Upper lobe of left lung (tissue), 6 donors: ENCODE results near the gene CCDC51. TPM values are rescaled to one million over a fixed set of nuclear protein-coding genes. Genes with fewer than 3 reads are reported as not detected.
A peak's percentile ranks its signal among the peaks of the same experiment; 100 is the strongest.
"Not testable (repeated sequence)": the region's sequence is repeated elsewhere in the genome, so short reads cannot be mapped to it uniquely, and the experiment has no call there.

Experiments
- ATAC-seq, 2 donors: fragments of 200-7000 bp; cut with Tn5 transposase; one replicate each; pipeline ENCODE4 v1.9.1; 2022; ENCODE audit warnings: mild to moderate bottlenecking in 2 of 2, moderate library complexity in 2 of 2; ENCODE audit not compliant: low FRiP score in 2 of 2
- DNase-seq, 2 donors: peaks; one replicate each; pipeline ENCODE4 v3.0.0-alpha.2; 2019 to 2020
- H3K27ac ChIP-seq, 4 donors: fragments of 200-600 bp; sonication (generic); one replicate each; pipeline ENCODE4 v1.5.1; 2016 to 2019
- H3K27me3 ChIP-seq, 4 donors: fragments of 200-600 bp; sonication (generic); one replicate each; pipeline ENCODE4 v1.5.1; 2017 to 2019
- H3K36me3 ChIP-seq, 4 donors: fragments of 200-600 bp; sonication (generic); one replicate each; pipeline ENCODE4 v1.5.1; 2016 to 2019
- H3K4me1 ChIP-seq, 4 donors: fragments of 200-600 bp; sonication (generic); one replicate each; pipeline ENCODE4 v1.5.1; 2018 to 2019
- H3K4me3 ChIP-seq, 4 donors: fragments of 200-600 bp; sonication (generic); one replicate each; pipeline ENCODE4 v1.5.1; 2017 to 2019; ENCODE audit warnings: mild to moderate bottlenecking in 2 of 4, moderate library complexity in 1 of 4
- H3K9me3 ChIP-seq, 4 donors: fragments of 200-600 bp; sonication (generic); one replicate each; pipeline ENCODE4 v1.5.1; 2018 to 2019
- EP300 ChIP-seq, 4 donors: sonication (generic); formaldehyde crosslinking; IDR thresholded peaks; one replicate each; pipeline ENCODE4 v1.5.1; 2017; ENCODE audit warnings: antibody characterized with exemption in 4 of 4, control low read depth in 2 of 4
- POLR2A ChIP-seq, 4 donors: fragments of 450-650 bp; IDR thresholded peaks; one replicate each; pipeline ENCODE4 v1.5.1; 2016 to 2017; ENCODE audit warnings: antibody characterized with exemption in 4 of 4, mild to moderate bottlenecking in 2 of 4
- POLR2AphosphoS5 ChIP-seq, 2 donors: sonication (generic); formaldehyde crosslinking; IDR thresholded peaks; one replicate each; pipeline ENCODE4 v1.5.1; 2017; ENCODE audit warnings: antibody characterized with exemption in 2 of 2
- WGBS, 2 donors: methylation state at CpG; one replicate each; pipeline ENCODE4 v1.1.5; 2017 to 2018; 5-methylcytosine and 5-hydroxymethylcytosine counted together
- total RNA-seq, 6 donors: library from RNA; depleted of rRNA in 4 of 6; stranded (reverse); fragments of >200 nt in 4 of 6; gene quantifications; one replicate each; pipeline versions ENCODE4 v1.1.0 to v1.2.1, GENCODE V29; 2016 to 2021
- TF ChIP-seq, protein P1 (sequence below), 6 experiments: fragments of 450-650 bp in 4 of 6; fragments of 200-600 bp in 2 of 6; sonication (generic) in 2 of 6; IDR thresholded peaks; one replicate each; pipeline ENCODE4 v1.5.1; 2016 to 2019; ENCODE audit warnings: antibody characterized with exemption in 6 of 6
- donor health status: DM: no; HTN: no; CAD: no; lungs with moderate emphysema.
- donor health status: DM: no; HTN: yes; CAD: no; lungs with severe emphysema.

The CCDC51 gene, protein sequence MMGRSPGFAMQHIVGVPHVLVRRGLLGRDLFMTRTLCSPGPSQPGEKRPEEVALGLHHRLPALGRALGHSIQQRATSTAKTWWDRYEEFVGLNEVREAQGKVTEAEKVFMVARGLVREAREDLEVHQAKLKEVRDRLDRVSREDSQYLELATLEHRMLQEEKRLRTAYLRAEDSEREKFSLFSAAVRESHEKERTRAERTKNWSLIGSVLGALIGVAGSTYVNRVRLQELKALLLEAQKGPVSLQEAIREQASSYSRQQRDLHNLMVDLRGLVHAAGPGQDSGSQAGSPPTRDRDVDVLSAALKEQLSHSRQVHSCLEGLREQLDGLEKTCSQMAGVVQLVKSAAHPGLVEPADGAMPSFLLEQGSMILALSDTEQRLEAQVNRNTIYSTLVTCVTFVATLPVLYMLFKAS
- 10 to 100 TPM in 5 of 6 donors, 1 to 10 TPM in 1; 6.3 to 18.2 (median 13.2) TPM for total RNA-seq

DNA sequence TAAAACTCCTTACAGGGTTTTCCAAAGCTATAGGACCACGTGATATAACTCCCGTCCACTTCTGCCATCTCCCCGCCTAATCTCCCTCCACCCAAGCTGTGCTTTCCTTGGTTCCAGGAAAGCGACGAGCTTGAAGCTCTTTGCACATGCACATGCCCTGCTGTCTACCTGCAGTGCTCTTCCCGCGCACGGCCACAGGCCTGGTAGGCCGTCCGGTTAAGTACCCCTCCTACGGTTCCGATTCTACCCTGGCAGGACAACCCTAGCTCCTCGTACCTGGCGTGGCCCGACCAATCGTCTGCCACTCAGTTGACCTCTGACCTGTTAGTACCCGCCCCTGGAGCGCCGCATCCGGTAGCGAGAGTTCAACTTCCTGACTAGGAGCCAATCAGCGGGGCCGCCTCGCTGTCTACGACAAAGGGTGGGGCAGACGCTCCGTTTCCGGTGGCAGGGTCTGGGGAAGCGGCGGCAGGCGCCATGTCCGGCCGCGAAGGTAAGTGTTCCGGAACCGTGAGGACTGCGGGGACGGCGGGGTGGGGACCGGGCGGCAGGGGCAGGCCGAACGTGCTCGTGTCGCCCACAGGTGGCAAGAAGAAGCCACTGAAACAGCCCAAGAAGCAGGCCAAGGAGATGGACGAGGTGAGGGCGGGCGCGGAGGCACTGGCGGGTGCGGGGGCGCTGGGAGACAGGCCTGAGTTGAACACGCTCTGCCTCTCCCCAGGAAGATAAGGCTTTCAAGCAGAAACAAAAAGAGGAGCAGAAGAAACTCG, at the start of gene CCDC51, which contains the start of gene TMA7:
Gene CCDC51, minus strand, starts transcription at position 300 of the 770 bp plus-strand sequence. CDS start 4,991 bp downstream, outside the sequence.
Gene TMA7, plus strand, starts transcription at position 438 of the 770 bp plus-strand sequence. Its CDS starts 40 bp downstream, at position 478.
- H3K36me3 ChIP-seq, result peaks cover 0 to 38% (median 15%) of the 10 kb centered on the region in 4 donors
- peak within 1 kb of the TSS; percentile 73 to 94 (median 74) for H3K4me3 ChIP-seq
- H3K4me1 ChIP-seq, result peaks cover 22 to 39% (median 30%) of the 10 kb centered on the region in 4 donors
- TF ChIP-seq POLR2A (IDR thresholded peaks at IDR 0.05) (peak; percentile 60 to 97 (median 92)), EP300 (IDR thresholded peaks at IDR 0.05) (peak in 1 of 4 donors; percentile 56), POLR2AphosphoS5 (IDR thresholded peaks at IDR 0.05) (peak; percentile 99)
- TF ChIP-seq, protein P1, sequence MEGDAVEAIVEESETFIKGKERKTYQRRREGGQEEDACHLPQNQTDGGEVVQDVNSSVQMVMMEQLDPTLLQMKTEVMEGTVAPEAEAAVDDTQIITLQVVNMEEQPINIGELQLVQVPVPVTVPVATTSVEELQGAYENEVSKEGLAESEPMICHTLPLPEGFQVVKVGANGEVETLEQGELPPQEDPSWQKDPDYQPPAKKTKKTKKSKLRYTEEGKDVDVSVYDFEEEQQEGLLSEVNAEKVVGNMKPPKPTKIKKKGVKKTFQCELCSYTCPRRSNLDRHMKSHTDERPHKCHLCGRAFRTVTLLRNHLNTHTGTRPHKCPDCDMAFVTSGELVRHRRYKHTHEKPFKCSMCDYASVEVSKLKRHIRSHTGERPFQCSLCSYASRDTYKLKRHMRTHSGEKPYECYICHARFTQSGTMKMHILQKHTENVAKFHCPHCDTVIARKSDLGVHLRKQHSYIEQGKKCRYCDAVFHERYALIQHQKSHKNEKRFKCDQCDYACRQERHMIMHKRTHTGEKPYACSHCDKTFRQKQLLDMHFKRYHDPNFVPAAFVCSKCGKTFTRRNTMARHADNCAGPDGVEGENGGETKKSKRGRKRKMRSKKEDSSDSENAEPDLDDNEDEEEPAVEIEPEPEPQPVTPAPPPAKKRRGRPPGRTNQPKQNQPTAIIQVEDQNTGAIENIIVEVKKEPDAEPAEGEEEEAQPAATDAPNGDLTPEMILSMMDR (IDR thresholded peaks at IDR 0.05), result peak in 3 of 6 experiments; percentile 11 to 18 (median 12)
- ATAC-seq (peak; percentile 98 to 99), DNase-seq (peak; percentile 95 to 98)
- WGBS, 2 donors, result 0 to 2% methylated on average over 19 to 45 of the region's 54 CpGs
- no peaks in the 10 kb centered on the region for H3K27me3 ChIP-seq
- H3K9me3 ChIP-seq, result no peaks in the 10 kb centered on the region
- H3K27ac ChIP-seq, result peak within 1 kb of the TSS; percentile 91 to 96 (median 94)

DNA sequence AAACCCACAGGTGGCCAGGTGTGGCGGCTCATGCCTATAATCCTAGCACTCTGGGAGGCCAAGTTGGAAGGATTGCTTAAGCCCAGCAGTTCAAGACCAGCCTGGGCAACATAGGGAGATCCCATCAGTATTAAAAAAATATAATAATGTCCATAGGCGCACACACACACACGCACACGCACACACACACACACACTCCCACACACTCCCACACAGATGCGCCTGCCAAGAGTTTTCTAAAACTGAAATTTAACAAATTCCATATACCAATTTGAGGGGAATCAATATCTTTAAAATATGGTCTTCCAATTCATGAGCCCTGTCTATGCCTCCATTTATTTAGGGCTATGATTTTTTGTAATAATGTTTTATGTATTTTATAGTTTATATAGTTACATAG, 47.0 kb upstream of the CCDC51 start:
- H3K27me3 ChIP-seq, result no peaks in the 10 kb centered on the region
- H3K27ac ChIP-seq, result no peak overlapping the region
- ATAC-seq (no peak), DNase-seq (no peak)
- TF ChIP-seq, protein P1 (IDR thresholded peaks at IDR 0.05), result no peak
- no peak for TF ChIP-seq EP300 (IDR thresholded peaks at IDR 0.05)
- TF ChIP-seq POLR2AphosphoS5 (IDR thresholded peaks at IDR 0.05), result no peak
- TF ChIP-seq POLR2A (IDR thresholded peaks at IDR 0.05), result no peak
- H3K36me3 ChIP-seq, result peaks cover 0 to 6% (median 0%) of the 10 kb centered on the region in 4 donors
- no peak overlapping the region for H3K4me3 ChIP-seq
- no peaks in the 10 kb centered on the region for H3K4me1 ChIP-seq
- H3K9me3 ChIP-seq, result no peaks in the 10 kb centered on the region
- 96 to 98% methylated on average over 5 of the region's 5 CpGs for WGBS, 2 donors

DNA sequence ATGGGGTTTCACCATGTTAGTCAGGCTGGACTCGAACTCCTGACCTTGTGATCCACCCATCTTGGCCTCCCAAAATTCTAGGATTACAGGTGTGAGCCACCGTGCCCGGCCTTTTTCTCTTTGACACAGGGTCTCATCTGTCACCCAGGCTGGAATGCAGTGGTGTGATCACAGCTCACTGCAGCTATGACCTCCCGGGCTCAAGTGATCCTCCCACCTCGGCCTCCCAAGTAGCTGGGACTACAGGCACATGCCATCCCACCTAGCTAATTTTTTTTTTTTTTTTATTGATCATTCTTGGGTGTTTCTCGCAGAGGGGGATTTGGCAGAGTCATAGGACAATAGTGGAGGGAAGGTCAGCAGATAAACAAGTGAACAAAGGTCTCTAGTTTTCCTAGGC, 42.9 kb upstream of the CCDC51 start:
- not testable (repeated sequence) for DNase-seq, H3K27ac ChIP-seq, ATAC-seq, H3K27me3 ChIP-seq, H3K4me3 ChIP-seq, H3K9me3 ChIP-seq, H3K4me1 ChIP-seq
- H3K36me3 ChIP-seq, result peaks cover 0 to 13% (median 0%) of the 10 kb centered on the region in 4 donors
- WGBS, 2 donors, result 90 to 96% methylated on average over 6 of the region's 6 CpGs

DNA sequence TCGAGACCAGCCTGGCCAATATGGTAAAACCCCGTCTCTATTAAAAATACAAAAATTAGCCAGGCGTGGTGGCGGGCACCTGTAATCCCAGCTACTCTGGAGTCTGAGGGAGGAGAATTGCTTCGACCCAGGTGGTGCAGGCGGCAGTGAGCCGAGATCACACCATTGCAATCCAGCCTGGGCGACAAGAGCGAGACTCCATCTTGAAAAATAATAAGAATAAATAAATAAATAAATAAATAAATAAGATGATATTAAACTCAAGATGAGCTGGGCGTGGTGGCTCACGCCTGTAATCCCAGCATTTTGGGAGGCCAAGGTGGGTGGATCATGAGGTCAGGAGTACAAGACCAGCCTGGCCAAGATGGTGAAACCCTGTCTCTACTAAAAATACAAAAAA, 41.0 kb upstream of the CCDC51 start:
- H3K27ac ChIP-seq, H3K4me3 ChIP-seq, H3K27me3 ChIP-seq, ATAC-seq, H3K4me1 ChIP-seq, H3K9me3 ChIP-seq, DNase-seq: not testable (repeated sequence)
- WGBS, 2 donors, result 95 to 96% methylated on average over 11 of the region's 11 CpGs
- peaks cover 0 to 16% (median 3%) of the 10 kb centered on the region in 4 donors for H3K36me3 ChIP-seq

DNA sequence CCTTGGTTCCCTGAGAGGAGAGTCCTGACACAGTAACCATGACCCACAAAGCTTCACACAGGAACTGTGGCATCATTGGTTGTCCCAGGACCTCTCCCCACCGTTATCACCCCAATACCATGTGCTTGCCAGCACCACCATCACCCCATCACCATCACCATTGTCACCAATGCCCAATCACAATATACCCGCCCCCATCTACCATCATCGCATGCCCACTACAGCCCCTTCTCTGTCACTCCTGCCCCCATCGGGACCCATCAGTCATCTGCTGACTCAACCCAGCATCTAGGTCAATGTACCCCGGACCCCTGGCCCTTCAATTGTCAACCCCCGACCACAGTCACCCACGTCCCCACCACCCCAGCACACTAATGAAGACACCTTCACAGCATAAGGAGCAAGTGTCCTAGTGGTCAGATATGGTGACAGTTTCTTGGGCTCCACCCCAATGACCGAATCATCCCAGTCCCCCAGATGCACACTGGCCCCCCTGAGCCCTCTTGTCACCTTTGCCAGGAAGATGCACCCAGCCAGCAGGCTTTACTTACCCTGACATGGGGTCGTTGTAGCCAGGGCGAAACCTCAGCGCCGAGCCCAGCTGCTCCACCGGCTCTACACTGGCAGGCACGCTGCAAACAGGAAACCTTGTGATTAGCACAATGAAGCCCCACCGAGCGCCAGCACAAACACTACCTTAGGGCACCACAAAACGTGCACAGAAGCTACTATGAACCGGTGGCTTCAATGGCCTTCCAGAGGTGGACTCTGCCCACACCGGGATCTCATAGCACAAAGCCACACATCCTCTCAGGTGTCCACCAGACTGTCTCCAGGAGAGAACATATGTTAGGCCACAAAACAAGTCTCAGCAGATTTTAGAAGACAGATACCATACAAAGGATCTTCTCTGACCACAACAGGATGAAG, 39.0 kb upstream of the CCDC51 start:
- WGBS, 2 donors, result 61 to 82% methylated on average over 13 to 19 of the region's 19 CpGs
- ATAC-seq, result no peak

More for the DNA sequence above, 39.0 kb upstream of the CCDC51 start:
- Histone ChIP-seq H3K27ac (peak overlapping the region; percentile 8 to 65 (median 52)), H3K4me1 (peaks cover 0 to 3% (median 0%) of the 10 kb centered on the region in 4 donors), H3K9me3 (no peaks in the 10 kb centered on the region), H3K36me3 (peaks cover 0 to 23% (median 3%) of the 10 kb centered on the region in 4 donors), H3K4me3 (peak overlapping the region in 2 of 4 donors; percentile 7 to 13), H3K27me3 (no peaks in the 10 kb centered on the region)
- TF ChIP-seq POLR2AphosphoS5 (IDR thresholded peaks at IDR 0.05) (no peak), EP300 (IDR thresholded peaks at IDR 0.05) (no peak), POLR2A (IDR thresholded peaks at IDR 0.05) (no peak)
- TF ChIP-seq, protein P1 (IDR thresholded peaks at IDR 0.05), result no peak
- DNase-seq, result no peak
